ENCODE results near the gene HES4. TPM values are rescaled to one million over a fixed set of nuclear protein-coding genes. Genes with fewer than 3 reads are reported as not detected.

Gene HES4
- total and polyA plus RNA-seq, 10 of the 15 experiments (the other 5 are each of a cell fraction or from before 2014, with no cell fraction given), result 0.44 to 1.7 (median 0.85) TPM; not detected in 5

DNA sequence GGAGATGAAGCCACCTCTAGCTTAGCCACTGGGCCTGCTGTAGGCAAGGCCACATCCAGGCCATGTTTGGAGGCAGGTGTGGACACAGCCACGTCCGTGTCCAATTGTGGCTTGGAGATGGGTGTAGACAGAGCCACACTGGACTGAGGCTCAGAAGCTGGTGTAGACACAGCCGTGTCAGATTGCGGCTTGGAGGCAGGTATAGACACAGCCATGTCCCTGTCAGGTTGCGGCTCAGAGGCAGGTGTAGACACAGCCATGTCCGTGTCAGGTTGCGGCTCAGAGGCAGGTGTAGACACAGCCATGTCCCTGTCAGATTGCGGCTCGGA lies 20.2 kb downstream of the HES4 start:
- POLR2A ChIA-PET, result interaction anchor here (0.6 kb wide), 1 partner anchor 177 kb away, joined by 4 read pairs; no protein-coding TSS in a partner anchor
- H2AFZ ChIP-seq (ENCODE audit: control insufficient read depth, low read depth, low read length), result no peak overlapping the region
- in situ Hi-C loops (cut with MboI) (loop anchor here (5.0 kb wide), 1 partner anchor 83 kb away; no protein-coding TSS in a partner anchor), intact Hi-C loops (cut with micrococcal nuclease; ENCODE audit: unreplicated experiment) (no loop called here)
- no peak for ATAC-seq
- 62% methylated on average over 9 of the region's 9 CpGs for WGBS (ENCODE audit: insufficient coverage, insufficient replicate concordance, low lambda C conversion rate, missing lambda C conversion rate)
- no peaks in the 10 kb centered on the region for H3K27me3 ChIP-seq (replicated peaks in 1 of 2; ENCODE audit: control insufficient read depth in 2 of 2, insufficient read depth in 2 of 2, low read length in 1 of 2)
- H3K9me3 ChIP-seq (replicated peaks; ENCODE audit: control insufficient read depth, insufficient read depth, low read length), result no peaks in the 10 kb centered on the region; the same call in 2 of the 3 replicates
- H3K27ac ChIP-seq (ENCODE audit: control insufficient read depth, insufficient read depth), result no peak overlapping the region
- no peak for TF ChIP-seq BCL11A (IDR thresholded peaks at IDR 0.05; ENCODE audit: low read depth, low read length)
- TF ChIP-seq, protein P1, sequence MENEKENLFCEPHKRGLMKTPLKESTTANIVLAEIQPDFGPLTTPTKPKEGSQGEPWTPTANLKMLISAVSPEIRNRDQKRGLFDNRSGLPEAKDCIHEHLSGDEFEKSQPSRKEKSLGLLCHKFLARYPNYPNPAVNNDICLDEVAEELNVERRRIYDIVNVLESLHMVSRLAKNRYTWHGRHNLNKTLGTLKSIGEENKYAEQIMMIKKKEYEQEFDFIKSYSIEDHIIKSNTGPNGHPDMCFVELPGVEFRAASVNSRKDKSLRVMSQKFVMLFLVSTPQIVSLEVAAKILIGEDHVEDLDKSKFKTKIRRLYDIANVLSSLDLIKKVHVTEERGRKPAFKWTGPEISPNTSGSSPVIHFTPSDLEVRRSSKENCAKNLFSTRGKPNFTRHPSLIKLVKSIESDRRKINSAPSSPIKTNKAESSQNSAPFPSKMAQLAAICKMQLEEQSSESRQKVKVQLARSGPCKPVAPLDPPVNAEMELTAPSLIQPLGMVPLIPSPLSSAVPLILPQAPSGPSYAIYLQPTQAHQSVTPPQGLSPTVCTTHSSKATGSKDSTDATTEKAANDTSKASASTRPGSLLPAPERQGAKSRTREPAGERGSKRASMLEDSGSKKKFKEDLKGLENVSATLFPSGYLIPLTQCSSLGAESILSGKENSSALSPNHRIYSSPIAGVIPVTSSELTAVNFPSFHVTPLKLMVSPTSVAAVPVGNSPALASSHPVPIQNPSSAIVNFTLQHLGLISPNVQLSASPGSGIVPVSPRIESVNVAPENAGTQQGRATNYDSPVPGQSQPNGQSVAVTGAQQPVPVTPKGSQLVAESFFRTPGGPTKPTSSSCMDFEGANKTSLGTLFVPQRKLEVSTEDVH (IDR thresholded peaks at IDR 0.05; ENCODE audit: low read depth, partially characterized antibody), result no peak
- TF ChIP-seq ZNF274 (IDR thresholded peaks at IDR 0.05; ENCODE audit: insufficient read depth, insufficient read length), result no peak
- TF ChIP-seq SMC3 (IDR thresholded peaks at IDR 0.05; ENCODE audit: borderline replicate concordance, low read length), result no peak
- no peak for TF ChIP-seq HDGF (IDR thresholded peaks at IDR 0.05)
- no peak for TF ChIP-seq GATAD2B (conservative IDR thresholded peaks at IDR 0.05; ENCODE audit: low read depth)
- TF ChIP-seq ATF7 (IDR thresholded peaks at IDR 0.05; ENCODE audit: low read depth), result no peak
- TF ChIP-seq SMAD5 (IDR thresholded peaks at IDR 0.05; ENCODE audit: low read depth), result no peak
- no peak for TF ChIP-seq HDAC2 (IDR thresholded peaks at IDR 0.05)
- TF ChIP-seq, protein P2, sequence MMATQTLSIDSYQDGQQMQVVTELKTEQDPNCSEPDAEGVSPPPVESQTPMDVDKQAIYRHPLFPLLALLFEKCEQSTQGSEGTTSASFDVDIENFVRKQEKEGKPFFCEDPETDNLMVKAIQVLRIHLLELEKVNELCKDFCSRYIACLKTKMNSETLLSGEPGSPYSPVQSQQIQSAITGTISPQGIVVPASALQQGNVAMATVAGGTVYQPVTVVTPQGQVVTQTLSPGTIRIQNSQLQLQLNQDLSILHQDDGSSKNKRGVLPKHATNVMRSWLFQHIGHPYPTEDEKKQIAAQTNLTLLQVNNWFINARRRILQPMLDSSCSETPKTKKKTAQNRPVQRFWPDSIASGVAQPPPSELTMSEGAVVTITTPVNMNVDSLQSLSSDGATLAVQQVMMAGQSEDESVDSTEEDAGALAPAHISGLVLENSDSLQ (IDR thresholded peaks at IDR 0.05), result no peak
- H3K9ac ChIP-seq (ENCODE audit: control insufficient read depth, insufficient read depth, low read length), result no peak overlapping the region
- H3K79me2 ChIP-seq (ENCODE audit: control insufficient read depth, insufficient read depth, low read length), result no peaks in the 10 kb centered on the region
- H4K20me1 ChIP-seq (ENCODE audit: control insufficient read depth, insufficient read depth), result no peaks in the 10 kb centered on the region
- no peaks in the 10 kb centered on the region for H3K4me1 ChIP-seq (ENCODE audit: control insufficient read depth, insufficient read depth, low read length)
- H3K4me3 ChIP-seq, result no peak overlapping the region
- H3K4me2 ChIP-seq (ENCODE audit: control insufficient read depth, insufficient read depth), result no peak overlapping the region
- CTCF ChIA-PET, result interaction anchor here (8.0 kb wide), 1 partner anchor 23 kb away, joined by 56 read pairs; no protein-coding TSS in a partner anchor
- no TSS peak for BruUV-seq (replicated peaks)
- H3K36me3 ChIP-seq (ENCODE audit: control insufficient read depth in 2 of 2, insufficient read depth in 2 of 2, low read length in 1 of 2), result no peaks in the 10 kb centered on the region
- no peak for FAIRE-seq
- no peak for DNase-seq (ENCODE audit: low read depth, low spot score)
- SMC1A ChIA-PET (ENCODE audit: uncharacterized antibody, unreplicated experiment), result no interaction called here
- RAD21 ChIA-PET (ENCODE audit: unreplicated experiment), result no interaction called here

Data from GM12878 (cell line).